Measurements from ENCODE around the gene AGAP5.
"Not testable (repeated sequence)": the region's sequence is repeated elsewhere in the genome, so short reads cannot be mapped to it uniquely, and the experiment has no call there.

GRCh38 chr10:73668378-73668777 lies 29.5 kb downstream of the AGAP5 start:
- TF ChIP-seq CTCF (conservative IDR thresholded peaks at IDR 0.05 in 1 of 2, IDR thresholded peaks at IDR 0.05 in 1 of 2; ENCODE audit: low read depth in 1 of 2, low read length in 2 of 2); EZH2 (IDR thresholded peaks at IDR 0.05; ENCODE audit: low read length, missing control alignments): not testable (repeated sequence)

All from fibroblast of lung (primary cell).